ENCODE measurements around the gene DDIAS.
A peak's percentile ranks its signal among the peaks of the same experiment; 100 is the strongest.

Gene DDIAS

GRCh38 chr11:82898241-82898640, 3.3 kb upstream of the DDIAS start:
- no peak for TF ChIP-seq CTCF (IDR thresholded peaks at IDR 0.05; ENCODE audit: low read depth, low read length, missing control alignments)
- no peak for DNase-seq (ENCODE audit: extremely low read depth, low read depth)
- H3K4me3 ChIP-seq (replicated peaks; ENCODE audit: low read depth, low read length), result no peak overlapping the region

GRCh38 chr11:82899186-82899820, 2.2 kb upstream of the DDIAS start:
- TF ChIP-seq CTCF (IDR thresholded peaks at IDR 0.05; ENCODE audit: low read depth, low read length, missing control alignments), result no peak
- DNase-seq (ENCODE audit: extremely low read depth, low read depth), result no peak

GRCh38 chr11:82899957-82900276, 1.6 kb upstream of the DDIAS start:
- peak overlapping the region; percentile 74 for H3K4me3 ChIP-seq (replicated peaks; ENCODE audit: low read depth, low read length)
- TF ChIP-seq CTCF (IDR thresholded peaks at IDR 0.05; ENCODE audit: low read depth, low read length, missing control alignments), result no peak
- DNase-seq (ENCODE audit: extremely low read depth, low read depth), result no peak

More at GRCh38 chr11:82899186-82899820, 2.2 kb upstream of the DDIAS start:
- peak overlapping the region; percentile 74 for H3K4me3 ChIP-seq (replicated peaks; ENCODE audit: low read depth, low read length)

GRCh38 chr11:82900277-82901164, 1.0 kb upstream of the DDIAS start, which contains the start of gene PRCP:
TSS of gene PRCP (minus strand) at chr11:82900430. CDS start at chr11:82900402, 28 bp downstream.
- DNase-seq (ENCODE audit: extremely low read depth, low read depth), result peak; percentile 77
- no peak for TF ChIP-seq CTCF (IDR thresholded peaks at IDR 0.05; ENCODE audit: low read depth, low read length, missing control alignments)
- H3K4me3 ChIP-seq (replicated peaks; ENCODE audit: low read depth, low read length), result peak within 1 kb of the TSS; percentile 74

- TF ChIP-seq CTCF (IDR thresholded peaks at IDR 0.05; ENCODE audit: low read depth, low read length, missing control alignments), result no peak
- no peak for DNase-seq (ENCODE audit: extremely low read depth, low read depth)
- peak overlapping the region; percentile 74 for H3K4me3 ChIP-seq (replicated peaks; ENCODE audit: low read depth, low read length)
Measured at GRCh38 chr11:82901922-82902485, 468 bp downstream of the DDIAS start.

GRCh38 chr11:82902880-82903279, 1.3 kb downstream of the DDIAS start:
- peak overlapping the region; percentile 74 for H3K4me3 ChIP-seq (replicated peaks; ENCODE audit: low read depth, low read length)
- no peak for TF ChIP-seq CTCF (IDR thresholded peaks at IDR 0.05; ENCODE audit: low read depth, low read length, missing control alignments)

More at GRCh38 chr11:82902880-82903279, 1.3 kb downstream of the DDIAS start:
- no peak for DNase-seq (ENCODE audit: extremely low read depth, low read depth)
